A673 (cell line): ENCODE results near the gene AP3D1.

Source experiments
- EZH2 ChIP-seq: fragments of 200-600 bp; sonication (generic); IDR thresholded peaks from 2 replicates; pipeline ENCODE4 v1.6.1; 2017; ENCODE audit warnings: borderline replicate concordance, low read depth, mild to moderate bottlenecking, mixed read lengths, antibody characterized with exemption, low read length; ENCODE audit not compliant: poor library complexity, severe bottlenecking
- TF ChIP-seq, protein P1 (sequence below): fragments of 300-800, 200-600 bp; sonication (generic); conservative IDR thresholded peaks from 2 replicates; pipeline ENCODE4 v1.5.1; 2017; ENCODE audit warnings: low read depth, mild to moderate bottlenecking, antibody characterized with exemption, low read length, moderate library complexity, mixed read lengths

DNA sequence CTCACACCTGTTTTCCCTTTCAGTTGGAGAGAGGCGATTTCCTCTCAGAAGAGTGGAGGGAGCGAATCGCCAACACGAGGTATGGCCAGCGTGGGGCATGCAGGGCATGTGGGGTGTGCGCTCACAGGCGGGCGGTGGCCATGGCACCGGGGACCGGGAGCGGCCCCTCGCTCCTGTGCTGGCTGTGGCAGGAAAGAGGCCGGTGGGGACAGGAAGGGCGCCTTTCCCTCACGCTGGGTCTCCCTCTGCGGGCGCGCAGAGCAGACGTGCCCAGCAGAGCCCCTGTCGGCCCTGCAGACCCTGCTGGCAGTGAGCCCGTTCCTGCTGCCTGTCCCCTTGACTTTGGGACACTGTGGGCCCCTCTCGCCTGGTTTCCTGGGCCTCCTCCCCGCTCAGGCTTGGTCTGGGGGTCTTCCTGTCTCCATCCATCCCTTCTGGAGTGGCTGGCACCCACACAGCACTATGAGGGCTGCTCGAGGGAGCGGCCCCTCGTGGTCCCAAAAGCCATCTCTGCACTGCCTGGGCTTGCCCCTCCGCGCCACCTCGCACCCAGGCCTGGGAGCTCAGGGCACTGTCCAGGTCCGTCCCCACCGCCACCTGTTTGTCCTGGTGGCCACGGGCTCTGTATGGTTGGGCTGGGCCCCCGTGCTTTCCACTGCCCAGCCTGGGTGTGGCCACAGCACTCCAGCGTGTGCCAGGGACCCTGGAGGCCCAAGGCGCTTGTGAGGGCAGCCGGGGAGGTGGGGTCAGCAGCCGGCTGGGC, 48.7 kb upstream of the AP3D1 start:
- TF ChIP-seq, protein P1, sequence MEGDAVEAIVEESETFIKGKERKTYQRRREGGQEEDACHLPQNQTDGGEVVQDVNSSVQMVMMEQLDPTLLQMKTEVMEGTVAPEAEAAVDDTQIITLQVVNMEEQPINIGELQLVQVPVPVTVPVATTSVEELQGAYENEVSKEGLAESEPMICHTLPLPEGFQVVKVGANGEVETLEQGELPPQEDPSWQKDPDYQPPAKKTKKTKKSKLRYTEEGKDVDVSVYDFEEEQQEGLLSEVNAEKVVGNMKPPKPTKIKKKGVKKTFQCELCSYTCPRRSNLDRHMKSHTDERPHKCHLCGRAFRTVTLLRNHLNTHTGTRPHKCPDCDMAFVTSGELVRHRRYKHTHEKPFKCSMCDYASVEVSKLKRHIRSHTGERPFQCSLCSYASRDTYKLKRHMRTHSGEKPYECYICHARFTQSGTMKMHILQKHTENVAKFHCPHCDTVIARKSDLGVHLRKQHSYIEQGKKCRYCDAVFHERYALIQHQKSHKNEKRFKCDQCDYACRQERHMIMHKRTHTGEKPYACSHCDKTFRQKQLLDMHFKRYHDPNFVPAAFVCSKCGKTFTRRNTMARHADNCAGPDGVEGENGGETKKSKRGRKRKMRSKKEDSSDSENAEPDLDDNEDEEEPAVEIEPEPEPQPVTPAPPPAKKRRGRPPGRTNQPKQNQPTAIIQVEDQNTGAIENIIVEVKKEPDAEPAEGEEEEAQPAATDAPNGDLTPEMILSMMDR = no peak
- no peak for TF ChIP-seq EZH2
